Measurements from ENCODE around the gene CREB5. TPM values are rescaled to one million over a fixed set of nuclear protein-coding genes. Genes with fewer than 3 reads are reported as not detected.

CREB5 gene
- polyA plus RNA-seq, 1 donor from 2014 or later: 3.7 TPM

DNA sequence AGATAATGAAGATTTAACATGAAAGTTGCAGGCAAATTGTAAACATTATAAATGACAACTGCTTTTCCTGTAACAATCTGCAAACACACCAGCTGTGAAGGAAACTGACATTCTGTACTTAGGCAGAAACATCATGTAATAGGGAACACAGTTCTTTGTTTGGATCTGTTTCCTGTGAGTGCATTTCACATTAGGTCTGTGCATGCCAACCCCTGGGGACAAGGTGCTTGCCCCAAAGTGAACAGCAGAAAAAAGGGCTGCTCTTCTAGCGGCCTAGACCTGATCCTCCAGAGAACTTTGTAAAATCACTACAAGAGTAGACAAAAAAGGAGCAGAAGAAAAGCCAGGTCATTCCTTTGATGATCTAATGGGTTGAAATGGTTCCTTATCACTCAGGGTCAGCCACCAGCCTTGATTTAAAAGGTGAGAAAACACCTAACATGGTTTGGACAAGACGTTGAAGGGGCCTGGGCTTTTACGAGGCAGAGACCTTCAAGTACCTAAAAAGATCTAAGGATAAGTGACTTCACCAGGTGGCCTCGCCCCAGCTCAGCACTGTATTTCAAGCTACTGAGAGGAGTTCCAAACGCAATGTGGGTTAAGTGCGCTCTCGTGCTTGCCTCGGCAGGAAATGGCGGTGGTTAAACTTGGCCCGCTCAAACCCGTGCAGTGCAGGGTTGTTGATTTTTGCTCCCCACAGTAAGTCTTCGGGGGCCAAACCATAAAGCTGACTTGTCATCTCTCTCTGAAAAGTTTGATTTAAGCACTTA is 249.7 kb downstream of the CREB5 start:
- TF ChIP-seq POLR2AphosphoS5 (IDR thresholded peaks at IDR 0.05) (no peak), TAF1 (IDR thresholded peaks at IDR 0.05; ENCODE audit: low read depth) (no peak), EP300 (conservative IDR thresholded peaks at IDR 0.05; ENCODE audit: poor library complexity, severe bottlenecking) (no peak), SMC3 (conservative IDR thresholded peaks at IDR 0.05; ENCODE audit: poor library complexity) (no peak), MXI1 (conservative IDR thresholded peaks at IDR 0.05; ENCODE audit: poor library complexity, severe bottlenecking) (no peak), RAD21 (conservative IDR thresholded peaks at IDR 0.05) (no peak), EZH2 (IDR thresholded peaks at IDR 0.05; ENCODE audit: borderline replicate concordance, insufficient read depth, low read length, poor library complexity, severe bottlenecking) (no peak)
- TF ChIP-seq, protein P1, sequence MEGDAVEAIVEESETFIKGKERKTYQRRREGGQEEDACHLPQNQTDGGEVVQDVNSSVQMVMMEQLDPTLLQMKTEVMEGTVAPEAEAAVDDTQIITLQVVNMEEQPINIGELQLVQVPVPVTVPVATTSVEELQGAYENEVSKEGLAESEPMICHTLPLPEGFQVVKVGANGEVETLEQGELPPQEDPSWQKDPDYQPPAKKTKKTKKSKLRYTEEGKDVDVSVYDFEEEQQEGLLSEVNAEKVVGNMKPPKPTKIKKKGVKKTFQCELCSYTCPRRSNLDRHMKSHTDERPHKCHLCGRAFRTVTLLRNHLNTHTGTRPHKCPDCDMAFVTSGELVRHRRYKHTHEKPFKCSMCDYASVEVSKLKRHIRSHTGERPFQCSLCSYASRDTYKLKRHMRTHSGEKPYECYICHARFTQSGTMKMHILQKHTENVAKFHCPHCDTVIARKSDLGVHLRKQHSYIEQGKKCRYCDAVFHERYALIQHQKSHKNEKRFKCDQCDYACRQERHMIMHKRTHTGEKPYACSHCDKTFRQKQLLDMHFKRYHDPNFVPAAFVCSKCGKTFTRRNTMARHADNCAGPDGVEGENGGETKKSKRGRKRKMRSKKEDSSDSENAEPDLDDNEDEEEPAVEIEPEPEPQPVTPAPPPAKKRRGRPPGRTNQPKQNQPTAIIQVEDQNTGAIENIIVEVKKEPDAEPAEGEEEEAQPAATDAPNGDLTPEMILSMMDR (IDR thresholded peaks at IDR 0.05; ENCODE audit: poor library complexity, severe bottlenecking): no peak
- TF ChIP-seq, protein P2, sequence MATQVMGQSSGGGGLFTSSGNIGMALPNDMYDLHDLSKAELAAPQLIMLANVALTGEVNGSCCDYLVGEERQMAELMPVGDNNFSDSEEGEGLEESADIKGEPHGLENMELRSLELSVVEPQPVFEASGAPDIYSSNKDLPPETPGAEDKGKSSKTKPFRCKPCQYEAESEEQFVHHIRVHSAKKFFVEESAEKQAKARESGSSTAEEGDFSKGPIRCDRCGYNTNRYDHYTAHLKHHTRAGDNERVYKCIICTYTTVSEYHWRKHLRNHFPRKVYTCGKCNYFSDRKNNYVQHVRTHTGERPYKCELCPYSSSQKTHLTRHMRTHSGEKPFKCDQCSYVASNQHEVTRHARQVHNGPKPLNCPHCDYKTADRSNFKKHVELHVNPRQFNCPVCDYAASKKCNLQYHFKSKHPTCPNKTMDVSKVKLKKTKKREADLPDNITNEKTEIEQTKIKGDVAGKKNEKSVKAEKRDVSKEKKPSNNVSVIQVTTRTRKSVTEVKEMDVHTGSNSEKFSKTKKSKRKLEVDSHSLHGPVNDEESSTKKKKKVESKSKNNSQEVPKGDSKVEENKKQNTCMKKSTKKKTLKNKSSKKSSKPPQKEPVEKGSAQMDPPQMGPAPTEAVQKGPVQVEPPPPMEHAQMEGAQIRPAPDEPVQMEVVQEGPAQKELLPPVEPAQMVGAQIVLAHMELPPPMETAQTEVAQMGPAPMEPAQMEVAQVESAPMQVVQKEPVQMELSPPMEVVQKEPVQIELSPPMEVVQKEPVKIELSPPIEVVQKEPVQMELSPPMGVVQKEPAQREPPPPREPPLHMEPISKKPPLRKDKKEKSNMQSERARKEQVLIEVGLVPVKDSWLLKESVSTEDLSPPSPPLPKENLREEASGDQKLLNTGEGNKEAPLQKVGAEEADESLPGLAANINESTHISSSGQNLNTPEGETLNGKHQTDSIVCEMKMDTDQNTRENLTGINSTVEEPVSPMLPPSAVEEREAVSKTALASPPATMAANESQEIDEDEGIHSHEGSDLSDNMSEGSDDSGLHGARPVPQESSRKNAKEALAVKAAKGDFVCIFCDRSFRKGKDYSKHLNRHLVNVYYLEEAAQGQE (IDR thresholded peaks at IDR 0.05; ENCODE audit: borderline replicate concordance): no peak
- Histone ChIP-seq H2AFZ (ENCODE audit: low read depth, low read length) (no peak overlapping the region), H3K27me3 (ENCODE audit: insufficient read depth, low read depth, low read length) (no peaks in the 10 kb centered on the region), H3K36me3 (ENCODE audit: insufficient read depth, low read length) (no peaks in the 10 kb centered on the region), H3K4me2 (ENCODE audit: low read length) (no peak overlapping the region), H3K9me2 (ENCODE audit: insufficient read depth, low read length) (no peaks in the 10 kb centered on the region), H4K20me1 (ENCODE audit: insufficient read depth) (no peaks in the 10 kb centered on the region), H3K79me2 (replicated peaks; ENCODE audit: insufficient read depth, low read length) (no peaks in the 10 kb centered on the region), H3K9me3 (ENCODE audit: low read length) (no peaks in the 10 kb centered on the region), H3F3A (ENCODE audit: insufficient read depth, low read length, poor library complexity, severe bottlenecking) (no peaks in the 10 kb centered on the region), H3K9ac (ENCODE audit: low read length) (no peak overlapping the region), H3K27ac (ENCODE audit: low read length) (no peak overlapping the region), H3K4me3 (ENCODE audit: low read length) (no peak overlapping the region)

DNA sequence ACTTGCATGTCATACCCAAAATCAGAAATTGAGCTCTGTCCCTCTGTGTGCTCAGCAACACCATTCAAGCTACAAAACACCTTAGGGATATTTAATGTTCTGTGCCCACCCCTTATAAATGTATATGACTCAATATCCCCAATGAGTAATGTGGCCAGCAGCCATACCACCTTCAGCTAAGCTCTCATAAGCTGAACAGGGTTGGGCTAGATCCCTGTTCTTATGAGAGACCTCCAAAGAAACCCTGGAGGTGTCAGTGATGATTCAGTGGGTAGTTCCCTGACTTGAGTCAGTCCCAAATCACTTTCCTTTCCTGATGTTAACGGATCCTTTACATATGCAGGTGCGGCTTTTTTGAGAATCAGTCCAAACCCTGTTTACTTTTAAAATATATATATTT is 253.8 kb downstream of the CREB5 start:
- H2AFZ ChIP-seq (ENCODE audit: low read depth, low read length): no peak overlapping the region
- H3K27me3 ChIP-seq (ENCODE audit: insufficient read depth, low read depth, low read length): no peaks in the 10 kb centered on the region
- no peak overlapping the region for H3K4me3 ChIP-seq (ENCODE audit: low read length)
- no peak overlapping the region for H3K27ac ChIP-seq (ENCODE audit: low read length)
- no peaks in the 10 kb centered on the region for H3K36me3 ChIP-seq (ENCODE audit: insufficient read depth, low read length)
- H3K9ac ChIP-seq (ENCODE audit: low read length): no peak overlapping the region
- TF ChIP-seq, protein P2 (IDR thresholded peaks at IDR 0.05; ENCODE audit: borderline replicate concordance): no peak
- TF ChIP-seq, protein P1 (IDR thresholded peaks at IDR 0.05; ENCODE audit: poor library complexity, severe bottlenecking): no peak
- TF ChIP-seq EP300 (conservative IDR thresholded peaks at IDR 0.05; ENCODE audit: poor library complexity, severe bottlenecking) (no peak), SMC3 (conservative IDR thresholded peaks at IDR 0.05; ENCODE audit: poor library complexity) (no peak), POLR2AphosphoS5 (IDR thresholded peaks at IDR 0.05) (no peak), EZH2 (IDR thresholded peaks at IDR 0.05; ENCODE audit: borderline replicate concordance, insufficient read depth, low read length, poor library complexity, severe bottlenecking) (no peak), TAF1 (IDR thresholded peaks at IDR 0.05; ENCODE audit: low read depth) (no peak)
- no peaks in the 10 kb centered on the region for H4K20me1 ChIP-seq (ENCODE audit: insufficient read depth)
- no peaks in the 10 kb centered on the region for H3K79me2 ChIP-seq (replicated peaks; ENCODE audit: insufficient read depth, low read length)
- no peaks in the 10 kb centered on the region for H3K9me3 ChIP-seq (ENCODE audit: low read length)
- no peak overlapping the region for H3K4me2 ChIP-seq (ENCODE audit: low read length)
- no peaks in the 10 kb centered on the region for H3F3A ChIP-seq (ENCODE audit: insufficient read depth, low read length, poor library complexity, severe bottlenecking)
- H3K9me2 ChIP-seq (ENCODE audit: insufficient read depth, low read length): no peaks in the 10 kb centered on the region
